ENCODE data around the gene OR2T33.
"Not testable (repeated sequence)": the region's sequence is repeated elsewhere in the genome, so short reads cannot be mapped to it uniquely, and the experiment has no call there.

Gene OR2T33

GRCh38 chr1:248277876-248278275, at the start of gene OR2T33:
TSS of gene OR2T33 (minus strand) at chr1:248277976. CDS start at chr1:248273814, 4,162 bp downstream.
- no peak within 1 kb of the TSS for H3K9ac ChIP-seq (ENCODE audit: low read depth, low read length)
- no peaks in the 10 kb centered on the region for H3K4me1 ChIP-seq (ENCODE audit: insufficient read depth, low read length)
- no peaks in the 10 kb centered on the region for H3K9me3 ChIP-seq (ENCODE audit: control insufficient read depth, insufficient read depth, low read length)
- H3K36me3 ChIP-seq (ENCODE audit: insufficient read depth, low read length), result no peaks in the 10 kb centered on the region

- no peaks in the 10 kb centered on the region for H3K4me1 ChIP-seq (ENCODE audit: insufficient read depth, low read length)
- H3K36me3 ChIP-seq (ENCODE audit: insufficient read depth, low read length), result no peaks in the 10 kb centered on the region
- H3K9me3 ChIP-seq (ENCODE audit: control insufficient read depth, insufficient read depth, low read length), result no peaks in the 10 kb centered on the region
- no peak within 1 kb of the TSS for H3K9ac ChIP-seq (ENCODE audit: low read depth, low read length)
These were observed 46.7 kb upstream of the OR2T33 start, which contains the start of gene OR2M7 for GRCh38 chr1:248324468-248324867. TSS of gene OR2M7 (minus strand) at chr1:248324568. CDS start at chr1:248324568, 0 bp downstream.

- H3K36me3 ChIP-seq (ENCODE audit: insufficient read depth, low read length), result no peaks in the 10 kb centered on the region
- H3K9me3 ChIP-seq (ENCODE audit: control insufficient read depth, insufficient read depth, low read length), result no peaks in the 10 kb centered on the region
- H3K9ac ChIP-seq (ENCODE audit: low read depth, low read length), result no peak overlapping the region
- no peaks in the 10 kb centered on the region for H3K4me1 ChIP-seq (ENCODE audit: insufficient read depth, low read length)
These were observed 39.0 kb upstream of the OR2T33 start for GRCh38 chr1:248316796-248317195.

GRCh38 chr1:248306740-248307139, 29.0 kb upstream of the OR2T33 start:
- H3K4me1 ChIP-seq (ENCODE audit: insufficient read depth, low read length); H3K36me3 ChIP-seq (ENCODE audit: insufficient read depth, low read length); H3K9me3 ChIP-seq (ENCODE audit: control insufficient read depth, insufficient read depth, low read length); H3K9ac ChIP-seq (ENCODE audit: low read depth, low read length): not testable (repeated sequence)

- H3K36me3 ChIP-seq (ENCODE audit: insufficient read depth, low read length), result no peaks in the 10 kb centered on the region
- H3K9ac ChIP-seq (ENCODE audit: low read depth, low read length), result no peak overlapping the region
- no peaks in the 10 kb centered on the region for H3K9me3 ChIP-seq (ENCODE audit: control insufficient read depth, insufficient read depth, low read length)
- H3K4me1 ChIP-seq (ENCODE audit: insufficient read depth, low read length), result no peaks in the 10 kb centered on the region
These were observed 28.3 kb upstream of the OR2T33 start for GRCh38 chr1:248306103-248306502.

GRCh38 chr1:248305672-248306071, 27.9 kb upstream of the OR2T33 start:
- H3K9me3 ChIP-seq (ENCODE audit: control insufficient read depth, insufficient read depth, low read length); H3K36me3 ChIP-seq (ENCODE audit: insufficient read depth, low read length); H3K4me1 ChIP-seq (ENCODE audit: insufficient read depth, low read length); H3K9ac ChIP-seq (ENCODE audit: low read depth, low read length): not testable (repeated sequence)

GRCh38 chr1:248303324-248303723, 25.5 kb upstream of the OR2T33 start, which contains the start of gene OR2T12:
TSS of gene OR2T12 (minus strand) at chr1:248303424. CDS start at chr1:248295578, 7,846 bp downstream.
- Histone ChIP-seq H3K9ac (ENCODE audit: low read depth, low read length) (no peak within 1 kb of the TSS), H3K36me3 (ENCODE audit: insufficient read depth, low read length) (no peaks in the 10 kb centered on the region), H3K9me3 (ENCODE audit: control insufficient read depth, insufficient read depth, low read length) (no peaks in the 10 kb centered on the region), H3K4me1 (ENCODE audit: insufficient read depth, low read length) (no peaks in the 10 kb centered on the region)

GRCh38 chr1:248288391-248288790, 10.6 kb upstream of the OR2T33 start:
- no peaks in the 10 kb centered on the region for H3K36me3 ChIP-seq (ENCODE audit: insufficient read depth, low read length)
- no peaks in the 10 kb centered on the region for H3K9me3 ChIP-seq (ENCODE audit: control insufficient read depth, insufficient read depth, low read length)
- H3K4me1 ChIP-seq (ENCODE audit: insufficient read depth, low read length), result no peaks in the 10 kb centered on the region
- H3K9ac ChIP-seq (ENCODE audit: low read depth, low read length), result no peak overlapping the region

GRCh38 chr1:248273225-248273624, 4.6 kb downstream of the OR2T33 start:
- H3K4me1 ChIP-seq (ENCODE audit: insufficient read depth, low read length); H3K36me3 ChIP-seq (ENCODE audit: insufficient read depth, low read length); H3K9ac ChIP-seq (ENCODE audit: low read depth, low read length); H3K9me3 ChIP-seq (ENCODE audit: control insufficient read depth, insufficient read depth, low read length): not testable (repeated sequence)

GRCh38 chr1:248268178-248268577, 9.6 kb downstream of the OR2T33 start:
- H3K9me3 ChIP-seq (ENCODE audit: control insufficient read depth, insufficient read depth, low read length), result no peaks in the 10 kb centered on the region
- H3K4me1 ChIP-seq (ENCODE audit: insufficient read depth, low read length), result no peaks in the 10 kb centered on the region
- H3K9ac ChIP-seq (ENCODE audit: low read depth, low read length), result no peak overlapping the region
- H3K36me3 ChIP-seq (ENCODE audit: insufficient read depth, low read length), result no peaks in the 10 kb centered on the region

GRCh38 chr1:248259309-248259708, 18.5 kb downstream of the OR2T33 start:
- H3K36me3 ChIP-seq (ENCODE audit: insufficient read depth, low read length); H3K9ac ChIP-seq (ENCODE audit: low read depth, low read length); H3K4me1 ChIP-seq (ENCODE audit: insufficient read depth, low read length); H3K9me3 ChIP-seq (ENCODE audit: control insufficient read depth, insufficient read depth, low read length): not testable (repeated sequence)

GRCh38 chr1:248243204-248243603, 34.6 kb downstream of the OR2T33 start:
- no peaks in the 10 kb centered on the region for H3K36me3 ChIP-seq (ENCODE audit: insufficient read depth, low read length)

GRCh38 chr1:248239478-248239877, 38.3 kb downstream of the OR2T33 start:
- Histone ChIP-seq H3K4me1 (ENCODE audit: insufficient read depth, low read length) (no peaks in the 10 kb centered on the region), H3K36me3 (ENCODE audit: insufficient read depth, low read length) (no peaks in the 10 kb centered on the region), H3K9ac (ENCODE audit: low read depth, low read length) (no peak overlapping the region), H3K9me3 (ENCODE audit: control insufficient read depth, insufficient read depth, low read length) (no peaks in the 10 kb centered on the region)

More at GRCh38 chr1:248243204-248243603, 34.6 kb downstream of the OR2T33 start:
- Histone ChIP-seq H3K9ac (ENCODE audit: low read depth, low read length) (no peak overlapping the region), H3K9me3 (ENCODE audit: control insufficient read depth, insufficient read depth, low read length) (no peaks in the 10 kb centered on the region), H3K4me1 (ENCODE audit: insufficient read depth, low read length) (no peaks in the 10 kb centered on the region)

GRCh38 chr1:248231117-248231516, 46.7 kb downstream of the OR2T33 start, which contains the start of gene OR2M4:
TSS of gene OR2M4 (plus strand) at chr1:248231417. CDS start at chr1:248238929, 7,512 bp downstream.
- Histone ChIP-seq H3K9me3 (ENCODE audit: control insufficient read depth, insufficient read depth, low read length) (no peaks in the 10 kb centered on the region), H3K36me3 (ENCODE audit: insufficient read depth, low read length) (no peaks in the 10 kb centered on the region), H3K9ac (ENCODE audit: low read depth, low read length) (no peak within 1 kb of the TSS), H3K4me1 (ENCODE audit: insufficient read depth, low read length) (no peaks in the 10 kb centered on the region)

GRCh38 chr1:248229360-248229908, 48.3 kb downstream of the OR2T33 start:
- no peaks in the 10 kb centered on the region for H3K9me3 ChIP-seq (ENCODE audit: control insufficient read depth, insufficient read depth, low read length)

More at GRCh38 chr1:248229360-248229908, 48.3 kb downstream of the OR2T33 start:
- H3K9ac ChIP-seq (ENCODE audit: low read depth, low read length), result no peak overlapping the region
- no peaks in the 10 kb centered on the region for H3K36me3 ChIP-seq (ENCODE audit: insufficient read depth, low read length)
- no peaks in the 10 kb centered on the region for H3K4me1 ChIP-seq (ENCODE audit: insufficient read depth, low read length)

Measured in ES-I3 (cell line).